GM23338 (cell line): ENCODE measurements around the gene GRM4.

Experiments used
- CREB1 ChIP-seq: fragments of 250-450 bp; sonication (Bioruptor Pico); IDR thresholded peaks from 2 replicates; pipeline ENCODE4 v1.5.0; 2020; ENCODE audit warnings: low read depth, mild to moderate bottlenecking, moderate library complexity
- CTCF ChIP-seq, 2 experiments: fragments of 200-600 bp in 1 of 2; sonication (generic) in 1 of 2; conservative IDR thresholded peaks; 2 replicates each; pipeline versions ENCODE4 v1.5.1 to v1.6.1; 2016 to 2017; ENCODE audit warnings: antibody characterized with exemption in 2 of 2, low read depth in 2 of 2, mild to moderate bottlenecking in 2 of 2, moderate library complexity in 1 of 2
- ETS1 ChIP-seq: IDR thresholded peaks from 2 replicates; pipeline ENCODE4 v1.6.1; 2016; ENCODE audit warnings: antibody characterized with exemption
- EZH2 ChIP-seq: fragments of 200-600 bp; sonication (generic); IDR thresholded peaks from one replicate; pipeline ENCODE4 v1.8.0; 2017; ENCODE audit warnings: antibody characterized with exemption, mild to moderate bottlenecking, low read depth; ENCODE audit not compliant: unreplicated experiment
- EZH2phosphoT487 ChIP-seq: fragments of 200-600 bp; sonication (generic); IDR thresholded peaks from one replicate; pipeline ENCODE4 v1.8.1; 2018; ENCODE audit warnings: antibody characterized with exemption; ENCODE audit not compliant: unreplicated experiment
- JUNB ChIP-seq: IDR thresholded peaks from one replicate; pipeline ENCODE4 v1.6.1; 2016; ENCODE audit warnings: antibody characterized with exemption; ENCODE audit not compliant: unreplicated experiment
- NANOG ChIP-seq: IDR thresholded peaks from 2 replicates; pipeline ENCODE4 v1.6.1; 2016; ENCODE audit warnings: antibody characterized with exemption, borderline replicate concordance
- POLR2AphosphoS5 ChIP-seq: IDR thresholded peaks from 2 replicates; pipeline ENCODE4 v1.6.1; 2016; ENCODE audit warnings: antibody characterized with exemption, low read depth
- STAT1 ChIP-seq: IDR thresholded peaks from one replicate; pipeline ENCODE4 v1.6.1; 2016; ENCODE audit warnings: antibody characterized with exemption; ENCODE audit not compliant: unreplicated experiment
- ZNF114 ChIP-seq: fragments of 250-450 bp; sonication (Bioruptor Pico); IDR thresholded peaks from 2 replicates; pipeline ENCODE4 v1.5.0; 2020; ENCODE audit warnings: mild to moderate bottlenecking, moderate library complexity
- ZNF331 ChIP-seq: fragments of 250-450 bp; sonication (Bioruptor Pico); IDR thresholded peaks from 2 replicates; pipeline ENCODE4 v1.5.0; 2020; ENCODE audit warnings: low read depth, mild to moderate bottlenecking, moderate library complexity
- ZNF462 ChIP-seq: fragments of 250-450 bp; sonication (Bioruptor Pico); IDR thresholded peaks from 2 replicates; pipeline ENCODE4 v1.5.0; 2020; ENCODE audit warnings: mild to moderate bottlenecking, moderate library complexity
- TF ChIP-seq, protein P1 (sequence below): IDR thresholded peaks from one replicate; pipeline ENCODE4 v1.6.1; 2018; ENCODE audit warnings: antibody characterized with exemption; ENCODE audit not compliant: unreplicated experiment

GRCh38 chr6:34157236-34157830, 11.4 kb upstream of the GRM4 start:
- no peak for TF ChIP-seq CTCF (conservative IDR thresholded peaks at IDR 0.05; ENCODE audit: low read depth in 2 of 2)
- no peak for TF ChIP-seq POLR2AphosphoS5
- no peak for TF ChIP-seq JUNB
- no peak for TF ChIP-seq EZH2
- TF ChIP-seq EZH2phosphoT487 = no peak
- TF ChIP-seq, protein P1, sequence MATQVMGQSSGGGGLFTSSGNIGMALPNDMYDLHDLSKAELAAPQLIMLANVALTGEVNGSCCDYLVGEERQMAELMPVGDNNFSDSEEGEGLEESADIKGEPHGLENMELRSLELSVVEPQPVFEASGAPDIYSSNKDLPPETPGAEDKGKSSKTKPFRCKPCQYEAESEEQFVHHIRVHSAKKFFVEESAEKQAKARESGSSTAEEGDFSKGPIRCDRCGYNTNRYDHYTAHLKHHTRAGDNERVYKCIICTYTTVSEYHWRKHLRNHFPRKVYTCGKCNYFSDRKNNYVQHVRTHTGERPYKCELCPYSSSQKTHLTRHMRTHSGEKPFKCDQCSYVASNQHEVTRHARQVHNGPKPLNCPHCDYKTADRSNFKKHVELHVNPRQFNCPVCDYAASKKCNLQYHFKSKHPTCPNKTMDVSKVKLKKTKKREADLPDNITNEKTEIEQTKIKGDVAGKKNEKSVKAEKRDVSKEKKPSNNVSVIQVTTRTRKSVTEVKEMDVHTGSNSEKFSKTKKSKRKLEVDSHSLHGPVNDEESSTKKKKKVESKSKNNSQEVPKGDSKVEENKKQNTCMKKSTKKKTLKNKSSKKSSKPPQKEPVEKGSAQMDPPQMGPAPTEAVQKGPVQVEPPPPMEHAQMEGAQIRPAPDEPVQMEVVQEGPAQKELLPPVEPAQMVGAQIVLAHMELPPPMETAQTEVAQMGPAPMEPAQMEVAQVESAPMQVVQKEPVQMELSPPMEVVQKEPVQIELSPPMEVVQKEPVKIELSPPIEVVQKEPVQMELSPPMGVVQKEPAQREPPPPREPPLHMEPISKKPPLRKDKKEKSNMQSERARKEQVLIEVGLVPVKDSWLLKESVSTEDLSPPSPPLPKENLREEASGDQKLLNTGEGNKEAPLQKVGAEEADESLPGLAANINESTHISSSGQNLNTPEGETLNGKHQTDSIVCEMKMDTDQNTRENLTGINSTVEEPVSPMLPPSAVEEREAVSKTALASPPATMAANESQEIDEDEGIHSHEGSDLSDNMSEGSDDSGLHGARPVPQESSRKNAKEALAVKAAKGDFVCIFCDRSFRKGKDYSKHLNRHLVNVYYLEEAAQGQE = no peak
- no peak for TF ChIP-seq ETS1
- TF ChIP-seq CREB1 = no peak
- TF ChIP-seq STAT1 = no peak
- no peak for TF ChIP-seq ZNF462 (CRISPR knock-in tag)
- no peak for TF ChIP-seq ZNF331 (CRISPR knock-in tag)
- TF ChIP-seq NANOG = no peak
- TF ChIP-seq ZNF114 = no peak
